ENCODE results near the gene CHST13. TPM values are rescaled to one million over a fixed set of nuclear protein-coding genes. Genes with fewer than 3 reads are reported as not detected.

CHST13 gene
- total RNA-seq, 4 donors from 2014 or later = 0.19 to 0.69 (median 0.37) TPM

DNA sequence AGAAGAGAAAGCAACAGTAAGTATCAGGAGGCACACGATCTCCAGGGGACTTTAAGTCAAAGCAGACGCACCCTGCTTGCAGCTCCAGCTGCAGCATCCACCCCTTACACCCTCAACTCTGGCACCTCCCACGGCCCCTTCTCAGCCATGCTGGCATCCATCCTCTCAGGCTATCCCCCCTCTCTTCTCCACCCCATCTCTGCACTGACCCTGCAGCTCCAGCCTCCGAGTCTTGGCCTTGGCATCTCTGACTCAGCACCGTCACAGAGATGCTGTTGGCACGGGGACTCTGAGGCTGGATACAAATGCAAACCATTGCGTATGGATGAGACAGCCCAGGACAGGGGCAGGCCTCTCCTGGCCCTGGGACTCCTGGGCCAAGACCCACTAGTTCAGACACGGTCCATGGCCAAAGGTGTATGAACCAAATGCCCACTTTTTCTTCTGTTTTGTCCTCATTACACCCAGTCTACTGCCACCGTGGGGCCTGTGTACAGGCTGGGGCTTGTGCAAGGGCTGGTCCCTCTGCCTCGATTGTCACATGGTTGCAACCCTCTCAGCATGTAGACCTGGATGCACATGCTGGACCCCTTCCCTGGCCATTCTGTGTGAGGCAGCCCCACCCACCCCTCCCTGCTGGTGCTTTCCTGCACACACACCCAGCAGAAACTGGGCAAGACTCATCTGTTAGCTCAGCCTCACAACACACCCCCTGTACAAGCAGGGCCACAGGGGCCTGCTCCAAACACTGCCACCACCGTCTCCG is 29.6 kb upstream of the CHST13 start:
- intact Hi-C loops (cut with DNase I) = no loop called here
- Histone ChIP-seq H3K36me3 (no peaks in the 10 kb centered on the region), H3K4me3 (no peak overlapping the region), H3K27ac (replicated peaks in 1 of 4) (no peak overlapping the region), H3K9me3 (no peaks in the 10 kb centered on the region), H3K4me1 (peaks cover 0 to 5% (median 0%) of the 10 kb centered on the region in 4 donors), H3K27me3 (peaks cover 0 to 7% (median 0%) of the 10 kb centered on the region in 4 donors)
- no peak for TF ChIP-seq EP300 (IDR thresholded peaks at IDR 0.05)
- TF ChIP-seq POLR2AphosphoS5 (IDR thresholded peaks at IDR 0.05) = no peak
- TF ChIP-seq, protein P1, sequence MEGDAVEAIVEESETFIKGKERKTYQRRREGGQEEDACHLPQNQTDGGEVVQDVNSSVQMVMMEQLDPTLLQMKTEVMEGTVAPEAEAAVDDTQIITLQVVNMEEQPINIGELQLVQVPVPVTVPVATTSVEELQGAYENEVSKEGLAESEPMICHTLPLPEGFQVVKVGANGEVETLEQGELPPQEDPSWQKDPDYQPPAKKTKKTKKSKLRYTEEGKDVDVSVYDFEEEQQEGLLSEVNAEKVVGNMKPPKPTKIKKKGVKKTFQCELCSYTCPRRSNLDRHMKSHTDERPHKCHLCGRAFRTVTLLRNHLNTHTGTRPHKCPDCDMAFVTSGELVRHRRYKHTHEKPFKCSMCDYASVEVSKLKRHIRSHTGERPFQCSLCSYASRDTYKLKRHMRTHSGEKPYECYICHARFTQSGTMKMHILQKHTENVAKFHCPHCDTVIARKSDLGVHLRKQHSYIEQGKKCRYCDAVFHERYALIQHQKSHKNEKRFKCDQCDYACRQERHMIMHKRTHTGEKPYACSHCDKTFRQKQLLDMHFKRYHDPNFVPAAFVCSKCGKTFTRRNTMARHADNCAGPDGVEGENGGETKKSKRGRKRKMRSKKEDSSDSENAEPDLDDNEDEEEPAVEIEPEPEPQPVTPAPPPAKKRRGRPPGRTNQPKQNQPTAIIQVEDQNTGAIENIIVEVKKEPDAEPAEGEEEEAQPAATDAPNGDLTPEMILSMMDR (IDR thresholded peaks at IDR 0.05) = no peak
- no peak for TF ChIP-seq POLR2A (IDR thresholded peaks at IDR 0.05; ENCODE audit: low read depth)
- 71% methylated on average over 10 of the region's 12 CpGs for WGBS
- DNase-seq (ENCODE audit: extremely low spot score) = no peak

DNA sequence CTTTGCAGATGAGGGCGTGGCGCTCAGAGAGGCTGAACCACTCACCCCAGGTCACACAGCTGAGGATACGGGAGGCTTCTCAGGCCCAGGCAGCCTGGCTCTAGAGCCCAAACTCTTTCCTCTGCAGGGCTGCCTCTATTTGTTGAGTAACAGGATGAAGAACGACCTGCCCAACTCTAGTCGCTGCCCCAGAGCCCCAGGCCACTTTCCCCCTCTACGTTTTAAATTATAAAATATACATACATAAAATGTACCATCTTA is 29.1 kb upstream of the CHST13 start:
- TF ChIP-seq EP300 (IDR thresholded peaks at IDR 0.05) = no peak
- no peak for TF ChIP-seq POLR2AphosphoS5 (IDR thresholded peaks at IDR 0.05)
- no peak for TF ChIP-seq POLR2A (IDR thresholded peaks at IDR 0.05; ENCODE audit: low read depth)
- TF ChIP-seq, protein P1 (IDR thresholded peaks at IDR 0.05) = no peak
- no peaks in the 10 kb centered on the region for H3K36me3 ChIP-seq
- H3K27ac ChIP-seq (replicated peaks in 1 of 4) = no peak overlapping the region
- WGBS = 94% methylated on average over 6 of the region's 6 CpGs
- no peak overlapping the region for H3K4me3 ChIP-seq
- intact Hi-C loops (cut with DNase I) = no loop called here
- peaks cover 0 to 5% (median 0%) of the 10 kb centered on the region in 4 donors for H3K27me3 ChIP-seq
- peaks cover 0 to 5% (median 0%) of the 10 kb centered on the region in 4 donors for H3K4me1 ChIP-seq
- H3K9me3 ChIP-seq = no peaks in the 10 kb centered on the region
- no peak for DNase-seq (ENCODE audit: extremely low spot score)

DNA sequence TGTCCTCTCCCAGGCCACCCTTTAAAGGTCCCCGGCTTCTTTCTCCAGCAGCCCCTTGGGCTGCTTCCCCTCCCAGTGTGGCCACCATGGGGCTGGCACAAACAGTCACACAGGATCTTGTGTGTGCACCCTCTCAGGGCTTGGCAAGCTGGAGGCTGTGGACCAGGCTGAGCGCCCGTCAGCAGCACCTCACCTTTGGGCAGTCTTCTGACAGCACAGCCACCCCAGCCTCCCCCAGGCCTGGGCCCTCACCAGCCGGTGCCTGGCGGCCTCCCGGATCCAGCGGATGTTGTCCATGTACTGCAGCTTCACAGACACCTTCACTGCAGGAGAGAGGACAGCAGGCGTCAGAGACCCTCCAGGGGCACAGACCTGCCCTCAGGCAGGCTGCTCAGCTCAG is 28.2 kb upstream of the CHST13 start:
- intact Hi-C loops (cut with DNase I) = no loop called here
- Histone ChIP-seq H3K27me3 (no peaks in the 10 kb centered on the region), H3K36me3 (no peaks in the 10 kb centered on the region), H3K4me3 (no peak overlapping the region), H3K9me3 (no peaks in the 10 kb centered on the region), H3K4me1 (peaks cover 0 to 5% (median 0%) of the 10 kb centered on the region in 4 donors), H3K27ac (replicated peaks in 1 of 4) (no peak overlapping the region)
- TF ChIP-seq POLR2AphosphoS5 (IDR thresholded peaks at IDR 0.05) = no peak
- no peak for TF ChIP-seq POLR2A (IDR thresholded peaks at IDR 0.05; ENCODE audit: low read depth)
- TF ChIP-seq, protein P1 (IDR thresholded peaks at IDR 0.05) = no peak
- TF ChIP-seq EP300 (IDR thresholded peaks at IDR 0.05) = no peak
- no peak for DNase-seq (ENCODE audit: extremely low spot score)
- WGBS = 100% methylated on average over 7 of the region's 8 CpGs

DNA sequence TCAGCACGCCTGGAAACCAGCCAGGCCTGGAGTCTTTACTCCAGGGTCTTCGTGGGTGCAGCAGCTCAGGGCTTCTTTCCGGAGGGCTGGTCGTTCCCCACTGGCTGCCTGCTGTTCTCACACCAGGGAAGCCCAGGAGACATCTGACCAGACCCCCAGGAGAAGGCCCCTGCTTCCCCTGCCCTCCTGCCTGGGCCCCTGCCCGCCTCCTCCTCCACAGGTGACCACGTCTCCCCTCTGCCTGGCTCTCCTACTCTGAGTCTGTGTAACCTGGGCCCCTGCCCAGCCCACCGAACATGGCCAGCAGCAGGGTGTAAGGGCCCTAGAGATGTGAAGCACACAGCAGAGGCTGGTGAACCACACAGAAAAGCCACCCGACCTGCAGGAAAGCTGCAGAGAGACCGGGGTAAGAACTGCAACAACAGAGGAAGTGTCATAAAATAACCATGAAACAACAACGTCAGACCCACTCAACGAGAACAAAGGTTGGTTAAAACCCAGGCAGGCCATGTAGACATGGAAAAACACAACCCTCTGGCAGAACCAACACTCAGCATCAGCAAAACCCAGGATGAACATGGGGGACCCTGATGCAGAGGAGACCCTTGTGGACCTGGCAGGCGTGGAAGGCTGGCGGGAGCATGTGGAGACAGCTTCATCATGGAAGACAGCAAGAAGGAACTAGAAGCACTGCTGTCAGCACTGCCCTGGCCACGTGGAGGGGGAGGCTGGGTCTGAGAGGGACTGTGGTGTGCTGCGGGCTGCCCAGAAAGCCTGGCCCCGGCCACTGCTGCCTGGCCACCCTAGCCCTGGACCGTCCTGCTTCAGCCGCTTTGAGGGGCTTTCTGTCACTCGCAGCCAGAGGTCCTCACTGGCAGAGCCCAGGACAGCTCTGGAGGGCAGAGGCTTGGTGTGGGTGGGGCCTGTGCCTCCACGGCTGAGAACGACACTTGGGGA is 26.8 kb upstream of the CHST13 start:
- TF ChIP-seq POLR2A (IDR thresholded peaks at IDR 0.05; ENCODE audit: low read depth) = no peak
- TF ChIP-seq, protein P1 (IDR thresholded peaks at IDR 0.05) = no peak
- TF ChIP-seq POLR2AphosphoS5 (IDR thresholded peaks at IDR 0.05) = no peak
- no peak for TF ChIP-seq EP300 (IDR thresholded peaks at IDR 0.05)
- peaks cover 0 to 5% (median 0%) of the 10 kb centered on the region in 4 donors for H3K4me1 ChIP-seq
- DNase-seq (ENCODE audit: extremely low spot score) = no peak
- no peak overlapping the region for H3K27ac ChIP-seq (replicated peaks in 1 of 4)
- H3K27me3 ChIP-seq = no peaks in the 10 kb centered on the region
- H3K36me3 ChIP-seq = no peaks in the 10 kb centered on the region
- H3K4me3 ChIP-seq = no peak overlapping the region
- intact Hi-C loops (cut with DNase I) = no loop called here
- 78% methylated on average over 21 of the region's 21 CpGs for WGBS
- no peaks in the 10 kb centered on the region for H3K9me3 ChIP-seq
